ENCODE measurements around the gene MTAP. TPM values are rescaled to one million over a fixed set of nuclear protein-coding genes. Genes with fewer than 3 reads are reported as not detected.

MTAP gene
- total RNA-seq, 1 experiment from 2014 or later: 84.3 TPM

DNA sequence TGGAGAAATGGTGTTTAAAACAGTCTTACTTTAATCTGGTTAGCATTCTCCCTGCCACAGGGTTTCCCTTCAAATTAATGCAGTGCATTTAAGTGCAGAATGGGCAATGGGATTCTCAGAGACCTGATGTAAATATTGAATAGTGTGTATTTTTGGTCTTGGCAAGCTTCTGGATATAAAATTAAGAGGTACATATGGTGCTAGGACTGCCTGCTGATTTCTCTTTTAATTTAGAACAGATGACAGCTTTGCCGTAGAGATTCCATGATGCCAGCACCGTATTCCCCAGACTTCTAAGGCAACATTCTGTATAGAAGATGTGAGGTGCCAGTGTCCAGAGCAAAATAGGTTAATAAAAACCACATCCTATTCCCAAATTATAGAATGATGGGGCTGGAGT is 1.9 kb downstream of the MTAP start:
- DNase-seq (ENCODE audit: low spot score) (no peak), ATAC-seq (no peak)
- H3K27ac Mint-ChIP-seq: no peak overlapping the region
- peaks cover 35% of the 10 kb centered on the region for H3K4me1 Mint-ChIP-seq
- ChIA-PET CTCF (no interaction called here), POLR2A (no interaction called here)
- H3K9me3 Mint-ChIP-seq: no peaks in the 10 kb centered on the region
- TF ChIP-seq SMAD3 (CRISPR knock-in tag; IDR thresholded peaks at IDR 0.05; ENCODE audit: borderline replicate concordance) (no peak), CREM (CRISPR knock-in tag; IDR thresholded peaks at IDR 0.05) (no peak), IRF2 (CRISPR knock-in tag; IDR thresholded peaks at IDR 0.05; ENCODE audit: borderline replicate concordance, low read depth) (no peak), MYBL2 (CRISPR knock-in tag; IDR thresholded peaks at IDR 0.05) (no peak), ZNF671 (CRISPR knock-in tag; IDR thresholded peaks at IDR 0.05) (no peak), HMGA2 (CRISPR knock-in tag; IDR thresholded peaks at IDR 0.05) (no peak), GABPB1 (CRISPR knock-in tag; IDR thresholded peaks at IDR 0.05) (no peak), FOXK1 (CRISPR knock-in tag; IDR thresholded peaks at IDR 0.05) (no peak)
- TF ChIP-seq, protein P1, sequence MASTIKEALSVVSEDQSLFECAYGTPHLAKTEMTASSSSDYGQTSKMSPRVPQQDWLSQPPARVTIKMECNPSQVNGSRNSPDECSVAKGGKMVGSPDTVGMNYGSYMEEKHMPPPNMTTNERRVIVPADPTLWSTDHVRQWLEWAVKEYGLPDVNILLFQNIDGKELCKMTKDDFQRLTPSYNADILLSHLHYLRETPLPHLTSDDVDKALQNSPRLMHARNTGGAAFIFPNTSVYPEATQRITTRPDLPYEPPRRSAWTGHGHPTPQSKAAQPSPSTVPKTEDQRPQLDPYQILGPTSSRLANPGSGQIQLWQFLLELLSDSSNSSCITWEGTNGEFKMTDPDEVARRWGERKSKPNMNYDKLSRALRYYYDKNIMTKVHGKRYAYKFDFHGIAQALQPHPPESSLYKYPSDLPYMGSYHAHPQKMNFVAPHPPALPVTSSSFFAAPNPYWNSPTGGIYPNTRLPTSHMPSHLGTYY (CRISPR knock-in tag; IDR thresholded peaks at IDR 0.05): no peak
- TF ChIP-seq, protein P2, sequence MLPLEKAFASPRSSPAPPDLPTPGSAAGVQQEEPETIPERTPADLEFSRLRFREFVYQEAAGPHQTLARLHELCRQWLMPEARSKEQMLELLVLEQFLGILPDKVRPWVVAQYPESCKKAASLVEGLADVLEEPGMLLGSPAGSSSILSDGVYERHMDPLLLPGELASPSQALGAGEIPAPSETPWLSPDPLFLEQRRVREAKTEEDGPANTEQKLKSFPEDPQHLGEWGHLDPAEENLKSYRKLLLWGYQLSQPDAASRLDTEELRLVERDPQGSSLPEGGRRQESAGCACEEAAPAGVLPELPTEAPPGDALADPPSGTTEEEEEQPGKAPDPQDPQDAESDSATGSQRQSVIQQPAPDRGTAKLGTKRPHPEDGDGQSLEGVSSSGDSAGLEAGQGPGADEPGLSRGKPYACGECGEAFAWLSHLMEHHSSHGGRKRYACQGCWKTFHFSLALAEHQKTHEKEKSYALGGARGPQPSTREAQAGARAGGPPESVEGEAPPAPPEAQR (CRISPR knock-in tag; IDR thresholded peaks at IDR 0.05): no peak
- peaks cover 33% of the 10 kb centered on the region for H3K36me3 Mint-ChIP-seq
- H3K27me3 Mint-ChIP-seq (ENCODE audit: low read depth): peaks cover 25% of the 10 kb centered on the region
- H3K4me3 Mint-ChIP-seq: peak overlapping the region; percentile 99

DNA sequence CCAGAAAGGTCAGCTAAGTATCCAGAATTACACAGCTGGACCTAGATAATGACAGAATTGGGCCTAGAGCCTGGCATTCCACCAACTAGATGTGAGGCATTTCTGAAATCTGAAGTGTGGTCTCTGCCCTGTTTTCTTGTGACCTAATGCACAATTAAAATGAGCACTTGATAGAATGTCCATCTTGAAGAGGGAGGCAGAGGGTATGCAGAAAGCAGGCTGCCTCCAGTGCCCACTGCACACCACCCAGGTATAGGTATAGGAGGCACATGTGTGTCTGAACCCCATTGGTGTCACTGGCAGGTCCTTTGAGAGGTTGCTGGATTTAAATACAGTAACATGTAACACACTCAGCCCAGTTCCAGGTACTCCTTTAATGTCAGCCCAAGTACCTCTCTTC is 2.4 kb downstream of the MTAP start:
- no peak for DNase-seq (ENCODE audit: low spot score)
- Mint-ChIP-seq H3K4me3 (peak overlapping the region; percentile 99), H3K4me1 (peaks cover 35% of the 10 kb centered on the region), H3K9me3 (no peaks in the 10 kb centered on the region), H3K36me3 (peaks cover 35% of the 10 kb centered on the region), H3K27ac (no peak overlapping the region), H3K27me3 (ENCODE audit: low read depth) (peaks cover 22% of the 10 kb centered on the region)
- ChIA-PET CTCF (no interaction called here), POLR2A (no interaction called here)
- no peak for ATAC-seq
- TF ChIP-seq TCF7 (CRISPR knock-in tag; IDR thresholded peaks at IDR 0.05; ENCODE audit: low read depth) (no peak), NFYB (CRISPR knock-in tag; conservative IDR thresholded peaks at IDR 0.05; ENCODE audit: low read depth) (no peak), TEAD1 (CRISPR knock-in tag; IDR thresholded peaks at IDR 0.05) (no peak), TEAD4 (CRISPR knock-in tag; IDR thresholded peaks at IDR 0.05) (no peak), ATF1 (CRISPR knock-in tag; IDR thresholded peaks at IDR 0.05) (no peak), FOXJ3 (CRISPR knock-in tag; IDR thresholded peaks at IDR 0.05; ENCODE audit: borderline replicate concordance) (no peak), CREB1 (CRISPR knock-in tag; IDR thresholded peaks at IDR 0.05) (no peak)
- TF ChIP-seq, protein P3, sequence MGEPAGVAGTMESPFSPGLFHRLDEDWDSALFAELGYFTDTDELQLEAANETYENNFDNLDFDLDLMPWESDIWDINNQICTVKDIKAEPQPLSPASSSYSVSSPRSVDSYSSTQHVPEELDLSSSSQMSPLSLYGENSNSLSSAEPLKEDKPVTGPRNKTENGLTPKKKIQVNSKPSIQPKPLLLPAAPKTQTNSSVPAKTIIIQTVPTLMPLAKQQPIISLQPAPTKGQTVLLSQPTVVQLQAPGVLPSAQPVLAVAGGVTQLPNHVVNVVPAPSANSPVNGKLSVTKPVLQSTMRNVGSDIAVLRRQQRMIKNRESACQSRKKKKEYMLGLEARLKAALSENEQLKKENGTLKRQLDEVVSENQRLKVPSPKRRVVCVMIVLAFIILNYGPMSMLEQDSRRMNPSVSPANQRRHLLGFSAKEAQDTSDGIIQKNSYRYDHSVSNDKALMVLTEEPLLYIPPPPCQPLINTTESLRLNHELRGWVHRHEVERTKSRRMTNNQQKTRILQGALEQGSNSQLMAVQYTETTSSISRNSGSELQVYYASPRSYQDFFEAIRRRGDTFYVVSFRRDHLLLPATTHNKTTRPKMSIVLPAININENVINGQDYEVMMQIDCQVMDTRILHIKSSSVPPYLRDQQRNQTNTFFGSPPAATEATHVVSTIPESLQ (CRISPR knock-in tag; IDR thresholded peaks at IDR 0.05): no peak
- TF ChIP-seq, protein P4, sequence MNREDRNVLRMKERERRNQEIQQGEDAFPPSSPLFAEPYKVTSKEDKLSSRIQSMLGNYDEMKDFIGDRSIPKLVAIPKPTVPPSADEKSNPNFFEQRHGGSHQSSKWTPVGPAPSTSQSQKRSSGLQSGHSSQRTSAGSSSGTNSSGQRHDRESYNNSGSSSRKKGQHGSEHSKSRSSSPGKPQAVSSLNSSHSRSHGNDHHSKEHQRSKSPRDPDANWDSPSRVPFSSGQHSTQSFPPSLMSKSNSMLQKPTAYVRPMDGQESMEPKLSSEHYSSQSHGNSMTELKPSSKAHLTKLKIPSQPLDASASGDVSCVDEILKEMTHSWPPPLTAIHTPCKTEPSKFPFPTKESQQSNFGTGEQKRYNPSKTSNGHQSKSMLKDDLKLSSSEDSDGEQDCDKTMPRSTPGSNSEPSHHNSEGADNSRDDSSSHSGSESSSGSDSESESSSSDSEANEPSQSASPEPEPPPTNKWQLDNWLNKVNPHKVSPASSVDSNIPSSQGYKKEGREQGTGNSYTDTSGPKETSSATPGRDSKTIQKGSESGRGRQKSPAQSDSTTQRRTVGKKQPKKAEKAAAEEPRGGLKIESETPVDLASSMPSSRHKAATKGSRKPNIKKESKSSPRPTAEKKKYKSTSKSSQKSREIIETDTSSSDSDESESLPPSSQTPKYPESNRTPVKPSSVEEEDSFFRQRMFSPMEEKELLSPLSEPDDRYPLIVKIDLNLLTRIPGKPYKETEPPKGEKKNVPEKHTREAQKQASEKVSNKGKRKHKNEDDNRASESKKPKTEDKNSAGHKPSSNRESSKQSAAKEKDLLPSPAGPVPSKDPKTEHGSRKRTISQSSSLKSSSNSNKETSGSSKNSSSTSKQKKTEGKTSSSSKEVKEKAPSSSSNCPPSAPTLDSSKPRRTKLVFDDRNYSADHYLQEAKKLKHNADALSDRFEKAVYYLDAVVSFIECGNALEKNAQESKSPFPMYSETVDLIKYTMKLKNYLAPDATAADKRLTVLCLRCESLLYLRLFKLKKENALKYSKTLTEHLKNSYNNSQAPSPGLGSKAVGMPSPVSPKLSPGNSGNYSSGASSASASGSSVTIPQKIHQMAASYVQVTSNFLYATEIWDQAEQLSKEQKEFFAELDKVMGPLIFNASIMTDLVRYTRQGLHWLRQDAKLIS (CRISPR knock-in tag; IDR thresholded peaks at IDR 0.05; ENCODE audit: borderline replicate concordance): no peak
- TF ChIP-seq, protein P5, sequence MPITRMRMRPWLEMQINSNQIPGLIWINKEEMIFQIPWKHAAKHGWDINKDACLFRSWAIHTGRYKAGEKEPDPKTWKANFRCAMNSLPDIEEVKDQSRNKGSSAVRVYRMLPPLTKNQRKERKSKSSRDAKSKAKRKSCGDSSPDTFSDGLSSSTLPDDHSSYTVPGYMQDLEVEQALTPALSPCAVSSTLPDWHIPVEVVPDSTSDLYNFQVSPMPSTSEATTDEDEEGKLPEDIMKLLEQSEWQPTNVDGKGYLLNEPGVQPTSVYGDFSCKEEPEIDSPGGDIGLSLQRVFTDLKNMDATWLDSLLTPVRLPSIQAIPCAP (CRISPR knock-in tag; IDR thresholded peaks at IDR 0.05): no peak
- TF ChIP-seq, protein P6, sequence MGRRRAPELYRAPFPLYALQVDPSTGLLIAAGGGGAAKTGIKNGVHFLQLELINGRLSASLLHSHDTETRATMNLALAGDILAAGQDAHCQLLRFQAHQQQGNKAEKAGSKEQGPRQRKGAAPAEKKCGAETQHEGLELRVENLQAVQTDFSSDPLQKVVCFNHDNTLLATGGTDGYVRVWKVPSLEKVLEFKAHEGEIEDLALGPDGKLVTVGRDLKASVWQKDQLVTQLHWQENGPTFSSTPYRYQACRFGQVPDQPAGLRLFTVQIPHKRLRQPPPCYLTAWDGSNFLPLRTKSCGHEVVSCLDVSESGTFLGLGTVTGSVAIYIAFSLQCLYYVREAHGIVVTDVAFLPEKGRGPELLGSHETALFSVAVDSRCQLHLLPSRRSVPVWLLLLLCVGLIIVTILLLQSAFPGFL (CRISPR knock-in tag; IDR thresholded peaks at IDR 0.05; ENCODE audit: borderline replicate concordance): no peak
- TF ChIP-seq, protein P7, sequence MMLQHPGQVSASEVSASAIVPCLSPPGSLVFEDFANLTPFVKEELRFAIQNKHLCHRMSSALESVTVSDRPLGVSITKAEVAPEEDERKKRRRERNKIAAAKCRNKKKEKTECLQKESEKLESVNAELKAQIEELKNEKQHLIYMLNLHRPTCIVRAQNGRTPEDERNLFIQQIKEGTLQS (CRISPR knock-in tag; conservative IDR thresholded peaks at IDR 0.05): no peak
- TF ChIP-seq, protein P8, sequence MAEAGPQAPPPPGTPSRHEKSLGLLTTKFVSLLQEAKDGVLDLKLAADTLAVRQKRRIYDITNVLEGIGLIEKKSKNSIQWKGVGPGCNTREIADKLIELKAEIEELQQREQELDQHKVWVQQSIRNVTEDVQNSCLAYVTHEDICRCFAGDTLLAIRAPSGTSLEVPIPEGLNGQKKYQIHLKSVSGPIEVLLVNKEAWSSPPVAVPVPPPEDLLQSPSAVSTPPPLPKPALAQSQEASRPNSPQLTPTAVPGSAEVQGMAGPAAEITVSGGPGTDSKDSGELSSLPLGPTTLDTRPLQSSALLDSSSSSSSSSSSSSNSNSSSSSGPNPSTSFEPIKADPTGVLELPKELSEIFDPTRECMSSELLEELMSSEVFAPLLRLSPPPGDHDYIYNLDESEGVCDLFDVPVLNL (CRISPR knock-in tag; IDR thresholded peaks at IDR 0.05; ENCODE audit: borderline replicate concordance, low read depth): no peak
- TF ChIP-seq, protein P9, sequence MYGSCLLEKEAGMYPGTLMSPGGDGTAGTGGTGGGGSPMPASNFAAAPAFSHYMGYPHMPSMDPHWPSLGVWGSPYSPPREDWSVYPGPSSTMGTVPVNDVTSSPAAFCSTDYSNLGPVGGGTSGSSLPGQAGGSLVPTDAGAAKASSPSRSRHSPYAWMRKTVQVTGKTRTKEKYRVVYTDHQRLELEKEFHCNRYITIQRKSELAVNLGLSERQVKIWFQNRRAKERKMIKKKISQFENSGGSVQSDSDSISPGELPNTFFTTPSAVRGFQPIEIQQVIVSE (CRISPR knock-in tag; IDR thresholded peaks at IDR 0.05; ENCODE audit: borderline replicate concordance): no peak
